IMR-90 (cell line): ENCODE measurements around the gene ANKK1. TPM values are rescaled to one million over a fixed set of nuclear protein-coding genes. Genes with fewer than 3 reads are reported as not detected.

ENCODE experiments used
- ATAC-seq: fragments of 200-7000 bp; cut with Tn5 transposase; 2 replicates; pipeline ENCODE4 v1.9.1; 2020; ENCODE audit warnings: low read depth, mild to moderate bottlenecking, moderate library complexity
- BruUV-seq: library from RNA; stranded (reverse); fragments of 400-500 nt; replicated peaks from 2 replicates; lab custom pipeline; 2021; lab: Mats Ljungman, UMichigan
- CTCF ChIA-PET: fragments of 300-600 bp; formaldehyde crosslinking; extraction: SDS; loops from one replicate; lab custom pipeline; 2021; ENCODE audit warnings: antibody characterized with exemption; lab: Yijun Ruan, JAX
- POLR2A ChIA-PET: fragments of 300-600 bp; sonication (Branson Sonifier 250); formaldehyde crosslinking; loops from one replicate; lab custom pipeline; 2022; ENCODE audit warnings: antibody characterized with exemption; ENCODE audit not compliant: unreplicated experiment; lab: Charles Lee
- DNase-seq: peaks from one replicate; pipeline ENCODE4 v3.0.0; 2013
- H2AFZ ChIP-seq: replicated peaks from 2 replicates; pipeline ENCODE3; 2013; ENCODE audit warnings: low read length, mild to moderate bottlenecking; ENCODE audit not compliant: poor library complexity
- H2AK5ac ChIP-seq: 2 replicates; pipeline ENCODE4 v1.6.1; 2013; ENCODE audit warnings: low read depth, low read length, inconsistent platforms
- H2AK9ac ChIP-seq: replicated peaks from 2 replicates; pipeline ENCODE3; 2013; ENCODE audit warnings: mild to moderate bottlenecking, low read depth, low read length, moderate library complexity; ENCODE audit not compliant: poor library complexity
- H2BK120ac ChIP-seq: 2 replicates; pipeline ENCODE4 v1.6.1; 2013; ENCODE audit warnings: low read depth, low read length, inconsistent platforms
- H2BK15ac ChIP-seq: 3 replicates; pipeline ENCODE4 v1.6.1; 2013; ENCODE audit warnings: low read depth, low read length, inconsistent platforms
- H2BK20ac ChIP-seq: 2 replicates; pipeline ENCODE4 v1.6.1; 2013; ENCODE audit warnings: low read depth, mild to moderate bottlenecking, inconsistent platforms, low read length, moderate library complexity
- H2BK5ac ChIP-seq: 2 replicates; pipeline ENCODE4 v1.6.1; 2013; ENCODE audit warnings: mild to moderate bottlenecking, low read depth, low read length, inconsistent platforms; ENCODE audit not compliant: poor library complexity, severe bottlenecking
- H3K14ac ChIP-seq: replicated peaks from 2 replicates; pipeline ENCODE4 v1.6.1; 2013; ENCODE audit warnings: low read depth, low read length, inconsistent platforms
- H3K18ac ChIP-seq: 2 replicates; pipeline ENCODE4 v1.6.1; 2013; ENCODE audit warnings: low read depth, low read length, control low read depth
- H3K23ac ChIP-seq: 2 replicates; pipeline ENCODE4 v1.6.1; 2013; ENCODE audit warnings: low read depth, low read length, inconsistent platforms
- H3K27ac ChIP-seq: 2 replicates; pipeline ENCODE4 v1.5.1; 2013; ENCODE audit warnings: mild to moderate bottlenecking, control low read depth, low read length; ENCODE audit not compliant: insufficient read depth
- H3K27me3 ChIP-seq: 2 replicates; pipeline ENCODE4 v1.6.1; 2013; ENCODE audit warnings: low read length; ENCODE audit not compliant: control insufficient read depth, insufficient read depth
- H3K36me3 ChIP-seq: 2 replicates; pipeline ENCODE4 v1.6.1; 2013; ENCODE audit warnings: low read length, mixed read lengths; ENCODE audit not compliant: control insufficient read depth, insufficient read depth
- H3K4ac ChIP-seq: 2 replicates; pipeline ENCODE4 v1.6.1; 2013; ENCODE audit warnings: low read depth, low read length, inconsistent platforms
- H3K4me1 ChIP-seq: 2 replicates; pipeline ENCODE4 v1.6.1; 2013; ENCODE audit warnings: low read length, mixed read lengths; ENCODE audit not compliant: control insufficient read depth, insufficient read depth
- H3K4me2 ChIP-seq: 2 replicates; pipeline ENCODE4 v1.6.1; 2013; ENCODE audit warnings: low read depth, mild to moderate bottlenecking, control low read depth, low read length, moderate library complexity
- H3K4me3 ChIP-seq: 2 replicates; pipeline ENCODE4 v1.5.1; 2013; ENCODE audit warnings: low read depth, mild to moderate bottlenecking, control low read depth, low read length, moderate library complexity; ENCODE audit not compliant: insufficient read depth
- H3K56ac ChIP-seq: 2 replicates; pipeline ENCODE4 v1.6.1; 2013; ENCODE audit warnings: low read length, inconsistent platforms; ENCODE audit not compliant: insufficient read depth; ENCODE audit errors: extremely low read depth
- H3K79me1 ChIP-seq, 2 experiments: 2 replicates each; pipeline ENCODE4 v1.6.1; 2013; ENCODE audit warnings: low read length in 2 of 2, inconsistent platforms in 1 of 2, low read depth in 1 of 2
- H3K9ac ChIP-seq: 2 replicates; pipeline ENCODE4 v1.6.1; 2013; ENCODE audit warnings: low read depth, low read length, control low read depth
- H3K9me1 ChIP-seq: 2 replicates; pipeline ENCODE4 v1.6.1; 2013; ENCODE audit warnings: low read length, inconsistent platforms; ENCODE audit not compliant: insufficient read depth
- H3K9me3 ChIP-seq: 2 replicates; pipeline ENCODE4 v1.6.1; 2013; ENCODE audit warnings: low read length; ENCODE audit not compliant: control insufficient read depth, insufficient read depth
- H4K20me1 ChIP-seq: 2 replicates; pipeline ENCODE4 v1.6.1; 2013; ENCODE audit warnings: low read length, inconsistent platforms; ENCODE audit not compliant: insufficient read depth
- H4K5ac ChIP-seq: 2 replicates; pipeline ENCODE4 v1.6.1; 2013; ENCODE audit warnings: mild to moderate bottlenecking, low read depth, low read length, control low read depth
- H4K8ac ChIP-seq, 2 experiments: 2 replicates each; pipeline ENCODE4 v1.6.1; 2013; ENCODE audit warnings: low read depth in 2 of 2, low read length in 2 of 2, control low read depth in 1 of 2, inconsistent platforms in 1 of 2
- H4K91ac ChIP-seq: 2 replicates; pipeline ENCODE4 v1.6.1; 2013; ENCODE audit warnings: low read depth, low read length, inconsistent platforms; ENCODE audit not compliant: insufficient read depth
- BHLHE40 ChIP-seq: fragments of 150-350 bp; IDR thresholded peaks from 2 replicates; pipeline ENCODE4 v1.6.1; 2016; ENCODE audit warnings: mild to moderate bottlenecking, low read depth, low read length
- CHD1 ChIP-seq: IDR thresholded peaks from 2 replicates; pipeline ENCODE4 v1.6.1; 2012; ENCODE audit warnings: low read depth, low read length, improper control_type of control experiment
- MAFK ChIP-seq: IDR thresholded peaks from 2 replicates; pipeline ENCODE4 v1.6.1; 2012; ENCODE audit warnings: low read depth, low read length, improper control_type of control experiment
- MXI1 ChIP-seq: IDR thresholded peaks from 2 replicates; pipeline ENCODE4 v1.6.1; 2012; ENCODE audit warnings: low read depth, mild to moderate bottlenecking, low read length, moderate library complexity, borderline replicate concordance
- NFE2L2 ChIP-seq: fragments of 150-350 bp; IDR thresholded peaks from 2 replicates; pipeline ENCODE4 v1.6.1; 2016; ENCODE audit warnings: low read depth, mild to moderate bottlenecking, low read length
- WGBS, 2 experiments: methylation state at CpG; one replicate each; pipeline versions ENCODE4 v1.1.5 to v1.1.7; 2013; ENCODE audit warnings: missing lambda C conversion rate in 2 of 2; ENCODE audit not compliant: insufficient read length in 1 of 2; ENCODE audit errors: extremely low coverage in 2 of 2; 5-methylcytosine and 5-hydroxymethylcytosine counted together
- dilution Hi-C: fragments of 300-500 bp; cut with HindIII; formaldehyde crosslinking; loops from one replicate; pipeline ENCODE4 v1.14.3; 2018; ENCODE audit warnings: low sequenced_read_pairs; ENCODE audit not compliant: unreplicated experiment
- in situ Hi-C: fragments of 300-500 bp; cut with MboI; formaldehyde crosslinking; loops from 3 replicates; pipeline ENCODE4 v1.14.3; 2019; ENCODE audit warnings: low sequenced_read_pairs, inconsistent platforms, mixed read lengths
- intact Hi-C: fragments of 100-400 bp; cut with micrococcal nuclease; formaldehyde crosslinking; loops from 2 replicates; pipeline ENCODE4 v1.10.0; 2022
- polyA plus RNA-seq, 3 experiments: library from polyadenylated mRNA; depleted of rRNA; stranded (reverse); fragments of >200 nt; gene quantifications; 2 replicates each; pipeline ENCODE4 v1.2.3, GENCODE V29; 2012; ENCODE audit warnings: low replicate concordance in 1 of 3
- total RNA-seq: library from RNA; depleted of rRNA; stranded (reverse); fragments of >200 nt; gene quantifications from 2 replicates; pipeline ENCODE4 v1.2.3, GENCODE V29; 2012
- TF ChIP-seq, protein P1 (sequence below): fragments of 150-350 bp; IDR thresholded peaks from 2 replicates; pipeline ENCODE4 v1.6.1; 2017; ENCODE audit warnings: mild to moderate bottlenecking, antibody characterized with exemption, low read length, low read depth
- TF ChIP-seq, protein P2 (sequence below): fragments of 150-350 bp; IDR thresholded peaks from 2 replicates; pipeline ENCODE4 v1.6.1; 2016; ENCODE audit warnings: low read depth, mild to moderate bottlenecking, low read length, moderate library complexity, borderline replicate concordance

ANKK1 gene
- total and polyA plus RNA-seq, 2 of the 4 experiments (the other 2 are of a cell fraction): not detected

DNA sequence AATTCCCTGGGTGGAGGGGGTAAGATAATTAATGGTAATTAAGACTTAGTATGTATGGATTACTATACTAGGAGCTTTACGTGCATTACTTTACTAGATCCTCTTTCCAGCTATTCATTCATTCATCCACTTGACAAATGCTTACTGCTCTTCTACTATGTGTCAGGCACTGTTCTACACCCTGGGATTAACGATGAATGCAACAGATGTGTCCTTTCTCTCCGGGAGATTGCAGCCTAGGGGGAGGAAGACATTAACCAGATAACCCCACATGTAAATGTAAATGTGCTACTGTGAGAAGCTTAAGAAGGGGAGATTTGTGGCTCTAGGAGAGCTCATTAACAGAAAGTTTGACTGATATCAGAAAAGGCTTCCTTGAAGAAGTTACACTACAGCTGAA lies 1.7 kb downstream of the ANKK1 start:
- POLR2A ChIA-PET: no interaction called here
- in situ Hi-C loops (no loop called here), intact Hi-C loops (no loop called here), dilution Hi-C loops (no loop called here)
- H2BK20ac ChIP-seq: no peak overlapping the region
- H3K18ac ChIP-seq: no peak overlapping the region
- no peaks in the 10 kb centered on the region for H4K20me1 ChIP-seq
- BruUV-seq: no TSS peak
- CTCF ChIA-PET: interaction anchor here (0.6 kb wide), 1 partner anchor 372 kb away, joined by 4 read pairs; no protein-coding TSS in a partner anchor
- H3K36me3 ChIP-seq: no peaks in the 10 kb centered on the region
- peaks cover 36% of the 10 kb centered on the region for H3K27me3 ChIP-seq
- H2AFZ ChIP-seq: no peak overlapping the region
- H2BK15ac ChIP-seq: no peak overlapping the region
- no peak overlapping the region for H3K27ac ChIP-seq
- H3K9me1 ChIP-seq: no peaks in the 10 kb centered on the region
- no peak overlapping the region for H4K8ac ChIP-seq
- H3K4ac ChIP-seq: no peak overlapping the region
- H3K79me1 ChIP-seq: no peaks in the 10 kb centered on the region
- ATAC-seq (no peak), DNase-seq (no peak)
- TF ChIP-seq, protein P1, sequence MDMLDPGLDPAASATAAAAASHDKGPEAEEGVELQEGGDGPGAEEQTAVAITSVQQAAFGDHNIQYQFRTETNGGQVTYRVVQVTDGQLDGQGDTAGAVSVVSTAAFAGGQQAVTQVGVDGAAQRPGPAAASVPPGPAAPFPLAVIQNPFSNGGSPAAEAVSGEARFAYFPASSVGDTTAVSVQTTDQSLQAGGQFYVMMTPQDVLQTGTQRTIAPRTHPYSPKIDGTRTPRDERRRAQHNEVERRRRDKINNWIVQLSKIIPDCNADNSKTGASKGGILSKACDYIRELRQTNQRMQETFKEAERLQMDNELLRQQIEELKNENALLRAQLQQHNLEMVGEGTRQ: no peak
- no peak for TF ChIP-seq MXI1
- TF ChIP-seq, protein P2, sequence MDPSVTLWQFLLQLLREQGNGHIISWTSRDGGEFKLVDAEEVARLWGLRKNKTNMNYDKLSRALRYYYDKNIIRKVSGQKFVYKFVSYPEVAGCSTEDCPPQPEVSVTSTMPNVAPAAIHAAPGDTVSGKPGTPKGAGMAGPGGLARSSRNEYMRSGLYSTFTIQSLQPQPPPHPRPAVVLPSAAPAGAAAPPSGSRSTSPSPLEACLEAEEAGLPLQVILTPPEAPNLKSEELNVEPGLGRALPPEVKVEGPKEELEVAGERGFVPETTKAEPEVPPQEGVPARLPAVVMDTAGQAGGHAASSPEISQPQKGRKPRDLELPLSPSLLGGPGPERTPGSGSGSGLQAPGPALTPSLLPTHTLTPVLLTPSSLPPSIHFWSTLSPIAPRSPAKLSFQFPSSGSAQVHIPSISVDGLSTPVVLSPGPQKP: no peak
- TF ChIP-seq MAFK: no peak
- TF ChIP-seq CHD1: no peak
- no peak for TF ChIP-seq BHLHE40
- no peak for TF ChIP-seq NFE2L2
- no peak overlapping the region for H2AK5ac ChIP-seq
- H3K4me3 ChIP-seq: no peak overlapping the region
- no peak overlapping the region for H3K14ac ChIP-seq
- H2BK5ac ChIP-seq: no peak overlapping the region
- no CpG with 5 or more reads among the region's 3 CpGs for WGBS, 2 experiments
- H3K4me2 ChIP-seq: no peak overlapping the region
- no peak overlapping the region for H2AK9ac ChIP-seq
- no peak overlapping the region for H3K23ac ChIP-seq
- H3K9ac ChIP-seq: no peak overlapping the region
- no peak overlapping the region for H4K91ac ChIP-seq
- H2BK120ac ChIP-seq: no peak overlapping the region
- H3K9me3 ChIP-seq: no peaks in the 10 kb centered on the region
- H4K5ac ChIP-seq: no peak overlapping the region
- no peak overlapping the region for H3K56ac ChIP-seq
- H3K4me1 ChIP-seq: no peaks in the 10 kb centered on the region
